Fibroblast of upper back skin (primary cell): Measurements from ENCODE around the gene CEP63.

Source experiments
- DNase-seq: peaks from one replicate; pipeline ENCODE4 v3.0.0-alpha.2; 2013

CEP63 gene

GRCh38 chr3:134471521-134472193 is 14.2 kb upstream of the CEP63 start:
- no peak for DNase-seq

- DNase-seq = no peak
These were observed 13.0 kb upstream of the CEP63 start for GRCh38 chr3:134472831-134473230.

GRCh38 chr3:134473868-134474546 is 11.8 kb upstream of the CEP63 start:
- peak; percentile 87 for DNase-seq

- DNase-seq = no peak
These were observed 10.9 kb upstream of the CEP63 start for GRCh38 chr3:134474956-134475355.

GRCh38 chr3:134476306-134476705 is 9.6 kb upstream of the CEP63 start:
- no peak for DNase-seq

GRCh38 chr3:134477002-134477401 is 8.9 kb upstream of the CEP63 start:
- no peak for DNase-seq

- DNase-seq = peak; percentile 60
These were observed 7.9 kb upstream of the CEP63 start for GRCh38 chr3:134477938-134478337.

GRCh38 chr3:134480546-134480945 is 5.3 kb upstream of the CEP63 start:
- no peak for DNase-seq

GRCh38 chr3:134481166-134481565 is 4.7 kb upstream of the CEP63 start:
- no peak for DNase-seq

- DNase-seq = no peak
These were observed 3.2 kb upstream of the CEP63 start for GRCh38 chr3:134482622-134483021.

- DNase-seq = peak; percentile 88
These were observed 2.5 kb upstream of the CEP63 start for GRCh38 chr3:134483195-134483900.

- no peak for DNase-seq
These were observed 661 bp upstream of the CEP63 start for GRCh38 chr3:134485075-134485717.

- no peak for DNase-seq
These were observed 752 bp downstream of the CEP63 start for GRCh38 chr3:134486577-134487041.

GRCh38 chr3:134487406-134487805 is 1.5 kb downstream of the CEP63 start:
- no peak for DNase-seq

- no peak for DNase-seq
These were observed 8.6 kb downstream of the CEP63 start for GRCh38 chr3:134494495-134494894.

GRCh38 chr3:134495980-134496379 is 10.1 kb downstream of the CEP63 start:
- DNase-seq = no peak

GRCh38 chr3:134496471-134497071 is 10.7 kb downstream of the CEP63 start:
- DNase-seq = peak; percentile 29

- no peak for DNase-seq
These were observed 17.4 kb downstream of the CEP63 start for GRCh38 chr3:134503266-134503665.

GRCh38 chr3:134504132-134504531 is 18.3 kb downstream of the CEP63 start:
- no peak for DNase-seq

GRCh38 chr3:134505485-134505884 is 19.6 kb downstream of the CEP63 start:
- no peak for DNase-seq

GRCh38 chr3:134511500-134511899 is 25.6 kb downstream of the CEP63 start:
- no peak for DNase-seq

GRCh38 chr3:134516905-134517304 is 31.0 kb downstream of the CEP63 start:
- peak; percentile 29 for DNase-seq

GRCh38 chr3:134517791-134518190 is 31.9 kb downstream of the CEP63 start:
- DNase-seq = peak; percentile 28
